PFSK-1 (cell line): ENCODE data around the gene SASH1.

Source experiments
- FOXP2 ChIP-seq: optimal IDR thresholded peaks from 2 replicates; pipeline ENCODE3; 2011; ENCODE audit warnings: borderline replicate concordance, control low read depth, inconsistent platforms; ENCODE audit not compliant: insufficient read depth; ENCODE audit errors: extremely low read length, extremely low read depth
- POLR2AphosphoS5 ChIP-seq: IDR thresholded peaks from 2 replicates; pipeline ENCODE4 v1.6.1; 2012; ENCODE audit warnings: low read depth, mild to moderate bottlenecking, control low read depth, low read length, moderate library complexity
- TAF1 ChIP-seq: IDR thresholded peaks from 2 replicates; pipeline ENCODE4 v1.6.1; 2012; ENCODE audit warnings: low read length, control low read depth, borderline replicate concordance; ENCODE audit not compliant: insufficient read depth

GRCh38 chr6:148487461-148487860, 144.8 kb downstream of the SASH1 start:
- no peak for TF ChIP-seq FOXP2
- no peak for TF ChIP-seq POLR2AphosphoS5
- TF ChIP-seq TAF1 = no peak
